Gastroesophageal sphincter (tissue), 4 donors: Measurements from ENCODE around the gene CYTH3. TPM values are rescaled to one million over a fixed set of nuclear protein-coding genes. Genes with fewer than 3 reads are reported as not detected.

Experiments used
- ATAC-seq: fragments of 150-250 bp; one replicate; pipeline ENCODE4 v1.9.1; 2016; ENCODE audit warnings: mild to moderate bottlenecking, moderate library complexity
- H3K27ac ChIP-seq, 4 donors: fragments of 200-600 bp; sonication (generic) in 3 of 4; 1 replicate in 3 of 4; 2 replicates in 1 of 4; pipeline ENCODE4 v1.5.1; 2016 to 2019
- H3K27me3 ChIP-seq: fragments of 200-600 bp; sonication (generic); one replicate; pipeline ENCODE4 v1.5.1; 2019
- H3K36me3 ChIP-seq, 2 donors: fragments of 200-600 bp; sonication (generic); one replicate each; pipeline ENCODE4 v1.5.1; 2019; ENCODE audit warnings: control low read depth in 1 of 2
- H3K4me1 ChIP-seq, 3 donors: fragments of 200-600 bp; sonication (generic); 1 replicate in 2 of 3; 2 replicates in 1 of 3; pipeline ENCODE4 v1.5.1; 2016 to 2019; ENCODE audit warnings: control low read depth in 2 of 3
- H3K4me3 ChIP-seq, 2 donors: fragments of 200-600 bp; sonication (generic); one replicate each; pipeline ENCODE4 v1.5.1; 2019; ENCODE audit warnings: mild to moderate bottlenecking in 1 of 2, moderate library complexity in 1 of 2
- H3K9me3 ChIP-seq, 3 donors: fragments of 200-600 bp; sonication (generic); one replicate each; pipeline ENCODE4 v1.5.1; 2017 to 2019; ENCODE audit warnings: control low read depth in 2 of 3
- CTCF ChIP-seq, 4 experiments: fragments of 200-600 bp in 2 of 4; fragments of 450-650 bp in 2 of 4; sonication (generic) in 1 of 4; IDR thresholded peaks; one replicate each; pipeline ENCODE4 v1.5.1; 2017 to 2019; ENCODE audit warnings: antibody characterized with exemption in 4 of 4, mild to moderate bottlenecking in 2 of 4, moderate library complexity in 2 of 4
- EP300 ChIP-seq: sonication (generic); formaldehyde crosslinking; IDR thresholded peaks from one replicate; pipeline ENCODE4 v1.6.1; 2017; ENCODE audit warnings: antibody characterized with exemption, mild to moderate bottlenecking
- POLR2A ChIP-seq, 2 donors: fragments of 450-650 bp; IDR thresholded peaks; one replicate each; pipeline ENCODE4 v1.6.1; 2017; ENCODE audit warnings: antibody characterized with exemption in 2 of 2, mild to moderate bottlenecking in 2 of 2, moderate library complexity in 1 of 2
- POLR2AphosphoS5 ChIP-seq: sonication (generic); formaldehyde crosslinking; IDR thresholded peaks from one replicate; pipeline ENCODE4 v1.6.1; 2017; ENCODE audit warnings: antibody characterized with exemption
- WGBS, 2 donors: methylation state at CpG; one replicate each; pipeline ENCODE4 v1.1.5; 2018; ENCODE audit warnings: low coverage in 1 of 2; 5-methylcytosine and 5-hydroxymethylcytosine counted together
- total RNA-seq, 4 donors: library from RNA; depleted of rRNA; stranded (reverse); fragments of >200 nt; gene quantifications; one replicate each; pipeline ENCODE4 v1.1.0, GENCODE V29; 2016

The CYTH3 gene
- total RNA-seq, 4 donors from 2014 or later = 25.8 to 61.9 (median 39.4) TPM

- peak overlapping the region in 3 of 4 donors; percentile 18 to 57 (median 57) for H3K27ac ChIP-seq
- H3K27me3 ChIP-seq = no peaks in the 10 kb centered on the region
- no peaks in the 10 kb centered on the region for H3K9me3 ChIP-seq
- peaks cover 0 to 65% (median 23%) of the 10 kb centered on the region in 3 donors for H3K4me1 ChIP-seq
- no peak overlapping the region for H3K4me3 ChIP-seq
- peak; percentile 61 for ATAC-seq
- no peak for TF ChIP-seq CTCF (IDR thresholded peaks at IDR 0.05)
- peak; percentile 16 for TF ChIP-seq POLR2AphosphoS5
- no peak for TF ChIP-seq POLR2A (IDR thresholded peaks at IDR 0.05)
- TF ChIP-seq EP300 = no peak
- 28 to 57% methylated on average over 4 to 5 of the region's 7 CpGs for WGBS, 2 donors
- H3K36me3 ChIP-seq = peaks cover 0 to 28% of the 10 kb centered on the region in 2 donors
These were observed 94.0 kb downstream of the CYTH3 start for GRCh38 chr7:6178298-6179029.

DNA sequence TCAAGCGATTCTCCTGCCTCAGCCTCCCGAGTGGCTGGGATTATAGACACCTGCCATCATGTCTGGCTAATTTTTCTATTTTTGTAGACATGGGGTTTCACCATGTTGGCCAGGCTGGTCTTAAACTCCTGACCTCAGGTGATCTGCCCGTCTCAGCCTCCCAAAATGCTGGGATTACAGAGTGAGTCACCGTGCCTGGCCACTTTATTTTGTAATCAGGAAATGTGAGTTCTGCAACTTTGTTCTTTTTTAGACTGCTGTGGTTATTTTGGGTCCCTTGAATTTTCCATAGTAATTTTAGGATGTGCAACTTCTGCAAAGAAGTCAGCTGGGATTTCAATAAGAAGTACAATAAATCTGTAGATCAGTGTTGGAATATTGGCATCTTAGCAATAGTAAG, 96.8 kb downstream of the CYTH3 start:
- no peak overlapping the region for H3K4me3 ChIP-seq
- peaks cover 0 to 45% of the 10 kb centered on the region in 2 donors for H3K36me3 ChIP-seq
- no peaks in the 10 kb centered on the region for H3K27me3 ChIP-seq
- ATAC-seq = peak; percentile 65
- no peak overlapping the region for H3K27ac ChIP-seq
- H3K4me1 ChIP-seq = peaks cover 0 to 62% (median 23%) of the 10 kb centered on the region in 3 donors
- TF ChIP-seq CTCF (IDR thresholded peaks at IDR 0.05) (no peak), EP300 (no peak), POLR2AphosphoS5 (peak; percentile 58), POLR2A (IDR thresholded peaks at IDR 0.05) (no peak)
- 40 to 66% methylated on average over 4 of the region's 4 CpGs for WGBS, 2 donors
- no peaks in the 10 kb centered on the region for H3K9me3 ChIP-seq

- peaks cover 0 to 35% (median 10%) of the 10 kb centered on the region in 3 donors for H3K4me1 ChIP-seq
- ATAC-seq = no peak
- 68 to 83% methylated on average over 3 to 9 of the region's 14 CpGs for WGBS, 2 donors
- no peaks in the 10 kb centered on the region for H3K27me3 ChIP-seq
- no peak overlapping the region for H3K27ac ChIP-seq
- peaks cover 0 to 70% of the 10 kb centered on the region in 2 donors for H3K36me3 ChIP-seq
- no peaks in the 10 kb centered on the region for H3K9me3 ChIP-seq
- H3K4me3 ChIP-seq = no peak overlapping the region
- TF ChIP-seq POLR2A (IDR thresholded peaks at IDR 0.05) = no peak
- no peak for TF ChIP-seq POLR2AphosphoS5
- TF ChIP-seq EP300 = no peak
- no peak for TF ChIP-seq CTCF (IDR thresholded peaks at IDR 0.05)
These were observed 99.5 kb downstream of the CYTH3 start for GRCh38 chr7:6172910-6173295.

DNA sequence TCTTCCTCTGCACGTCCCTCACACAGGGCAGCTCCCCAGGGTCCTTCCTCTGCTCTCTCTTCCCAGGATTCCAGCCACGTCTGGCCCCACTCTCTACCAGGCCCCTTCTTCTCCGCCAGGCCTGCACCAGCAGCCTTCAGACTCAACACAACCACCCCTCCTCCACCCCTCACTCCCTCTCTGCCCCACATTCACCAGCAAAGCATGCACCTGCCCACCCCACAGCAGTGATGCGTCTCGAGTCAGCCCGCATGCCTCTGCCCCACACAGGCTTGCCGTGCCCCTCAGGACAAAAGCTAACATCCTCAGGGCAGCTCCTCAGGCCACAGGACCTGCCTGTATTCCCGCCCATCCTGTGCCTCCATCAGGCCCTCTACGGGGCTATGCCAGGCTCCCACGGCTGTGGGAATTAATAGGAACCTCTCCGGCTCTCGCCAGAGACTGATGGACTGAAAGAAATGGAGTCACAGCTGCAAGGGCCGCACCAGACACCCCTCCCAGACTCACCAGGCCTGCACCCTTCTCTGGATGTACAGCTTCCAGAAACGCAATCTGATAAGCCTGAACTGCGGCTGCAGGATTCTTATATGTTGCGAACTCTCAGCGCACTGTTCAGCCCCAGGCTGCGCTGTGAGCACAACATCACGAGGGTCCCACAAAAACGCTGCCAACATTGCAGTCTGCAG, 100.1 kb downstream of the CYTH3 start:
- ATAC-seq = no peak
- whole genome bisulfite sequencing, 2 donors = 58 to 64% methylated on average over 2 to 3 of the region's 20 CpGs
- Histone ChIP-seq H3K27me3 (no peaks in the 10 kb centered on the region), H3K4me3 (no peak overlapping the region), H3K9me3 (no peaks in the 10 kb centered on the region), H3K27ac (no peak overlapping the region), H3K36me3 (peaks cover 0 to 72% of the 10 kb centered on the region in 2 donors), H3K4me1 (peaks cover 0 to 35% (median 9%) of the 10 kb centered on the region in 3 donors)
- TF ChIP-seq EP300 (no peak), CTCF (IDR thresholded peaks at IDR 0.05) (no peak), POLR2AphosphoS5 (no peak), POLR2A (IDR thresholded peaks at IDR 0.05) (no peak)
